ENCODE results near the gene BRD2. TPM values are rescaled to one million over a fixed set of nuclear protein-coding genes. Genes with fewer than 3 reads are reported as not detected.

Gene BRD2
- total and polyA plus RNA-seq, 9 of the 15 experiments (the other 6 are each of a cell fraction or from before 2014, with no cell fraction given) = 19.0 to 252 (median 181) TPM

- no peak overlapping the region for H3K4me2 ChIP-seq (ENCODE audit: insufficient read depth, low read length)
- ChIA-PET POLR2A (interaction anchor here (0.7 to 2.8 kb wide), 5 partner anchors 8 to 60 kb away, joined by 3 to 11 read pairs (median 4); no protein-coding TSS in a partner anchor), CTCF (ENCODE audit: low intra/inter-chr PET ratio) (no interaction called here)
- H3K4me1 ChIP-seq (replicated peaks in 1 of 2; ENCODE audit: control insufficient read depth in 2 of 2, insufficient read depth in 2 of 2, low read length in 2 of 2) = no peaks in the 10 kb centered on the region
- intact Hi-C loops (cut with micrococcal nuclease) = no loop called here
- H3K27ac ChIP-seq (ENCODE audit: extremely low read depth, low read depth, low read length) = no peak overlapping the region
- FAIRE-seq (no peak), DNase-seq (ENCODE audit: extremely low read depth in 1 of 4, low spot score in 3 of 4) (no peak), ATAC-seq (no peak)
- no peaks in the 10 kb centered on the region for H3K36me3 ChIP-seq (ENCODE audit: control insufficient read depth, insufficient read depth, low read length)
- H2AFZ ChIP-seq (ENCODE audit: low read depth, low read length) = no peak overlapping the region
- BruUV-seq (replicated peaks) = no TSS peak
- in situ Hi-C loops (cut with MboI) = no loop called here
- no peaks in the 10 kb centered on the region for H3K79me2 ChIP-seq (ENCODE audit: control insufficient read depth, insufficient read depth, low read length)
- H3K4me3 ChIP-seq = no peak overlapping the region
- no peak overlapping the region for H3K9ac ChIP-seq (ENCODE audit: insufficient read depth in 1 of 2, low read depth in 2 of 2, low read length in 2 of 2)
- peaks cover 13 to 15% of the 10 kb centered on the region in 2 experiments; a peak in 3 of 5 replicates for H3K27me3 ChIP-seq (ENCODE audit: control insufficient read depth in 2 of 2, insufficient read depth in 2 of 2, low read length in 2 of 2)
- WGBS (ENCODE audit: insufficient coverage, low coverage, missing lambda C conversion rate) = 0% methylated on average over 2 of the region's 2 CpGs
- no peaks in the 10 kb centered on the region for H3K9me1 ChIP-seq (ENCODE audit: control insufficient read depth, insufficient read depth, low read length)
- H4K20me1 ChIP-seq (replicated peaks; ENCODE audit: control insufficient read depth, insufficient read depth, low read length) = no peaks in the 10 kb centered on the region
- H3K9me3 ChIP-seq (replicated peaks; ENCODE audit: control insufficient read depth, insufficient read depth, low read depth, low read length) = no peaks in the 10 kb centered on the region
- no peak for TF ChIP-seq NRF1 (conservative IDR thresholded peaks at IDR 0.05 in 1 of 2, IDR thresholded peaks at IDR 0.05 in 1 of 2)
- TF ChIP-seq, protein P1, sequence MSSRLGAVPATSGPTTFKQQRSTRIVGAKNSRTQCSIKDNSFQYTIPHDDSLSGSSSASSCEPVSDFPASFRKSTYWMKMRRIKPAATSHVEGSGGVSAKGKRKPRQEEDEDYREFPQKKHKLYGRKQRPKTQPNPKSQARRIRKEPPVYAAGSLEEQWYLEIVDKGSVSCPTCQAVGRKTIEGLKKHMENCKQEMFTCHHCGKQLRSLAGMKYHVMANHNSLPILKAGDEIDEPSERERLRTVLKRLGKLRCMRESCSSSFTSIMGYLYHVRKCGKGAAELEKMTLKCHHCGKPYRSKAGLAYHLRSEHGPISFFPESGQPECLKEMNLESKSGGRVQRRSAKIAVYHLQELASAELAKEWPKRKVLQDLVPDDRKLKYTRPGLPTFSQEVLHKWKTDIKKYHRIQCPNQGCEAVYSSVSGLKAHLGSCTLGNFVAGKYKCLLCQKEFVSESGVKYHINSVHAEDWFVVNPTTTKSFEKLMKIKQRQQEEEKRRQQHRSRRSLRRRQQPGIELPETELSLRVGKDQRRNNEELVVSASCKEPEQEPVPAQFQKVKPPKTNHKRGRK (tag; IDR thresholded peaks at IDR 0.05) = no peak
- TF ChIP-seq NR2C2 (CRISPR knock-in tag; IDR thresholded peaks at IDR 0.05) = no peak
- no peak for TF ChIP-seq NR2C2 (tag; IDR thresholded peaks at IDR 0.05)
- no peak for TF ChIP-seq POLR3A (IDR thresholded peaks at IDR 0.05; ENCODE audit: borderline replicate concordance, extremely low read depth, insufficient read depth, insufficient read length)
- no peak for TF ChIP-seq ELF4 (CRISPR knock-in tag; IDR thresholded peaks at IDR 0.05)
- TF ChIP-seq RCOR1 (IDR thresholded peaks at IDR 0.05; ENCODE audit: borderline replicate concordance in 1 of 2, low read depth in 2 of 2, low read length in 2 of 2) = no peak
- TF ChIP-seq GABPB2 (CRISPR knock-in tag; conservative IDR thresholded peaks at IDR 0.05) = no peak
- TF ChIP-seq, protein P2, sequence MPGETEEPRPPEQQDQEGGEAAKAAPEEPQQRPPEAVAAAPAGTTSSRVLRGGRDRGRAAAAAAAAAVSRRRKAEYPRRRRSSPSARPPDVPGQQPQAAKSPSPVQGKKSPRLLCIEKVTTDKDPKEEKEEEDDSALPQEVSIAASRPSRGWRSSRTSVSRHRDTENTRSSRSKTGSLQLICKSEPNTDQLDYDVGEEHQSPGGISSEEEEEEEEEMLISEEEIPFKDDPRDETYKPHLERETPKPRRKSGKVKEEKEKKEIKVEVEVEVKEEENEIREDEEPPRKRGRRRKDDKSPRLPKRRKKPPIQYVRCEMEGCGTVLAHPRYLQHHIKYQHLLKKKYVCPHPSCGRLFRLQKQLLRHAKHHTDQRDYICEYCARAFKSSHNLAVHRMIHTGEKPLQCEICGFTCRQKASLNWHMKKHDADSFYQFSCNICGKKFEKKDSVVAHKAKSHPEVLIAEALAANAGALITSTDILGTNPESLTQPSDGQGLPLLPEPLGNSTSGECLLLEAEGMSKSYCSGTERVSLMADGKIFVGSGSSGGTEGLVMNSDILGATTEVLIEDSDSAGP (CRISPR knock-in tag; IDR thresholded peaks at IDR 0.05) = no peak
- no peak for TF ChIP-seq MCM2 (IDR thresholded peaks at IDR 0.05; ENCODE audit: low read depth)
- TF ChIP-seq ZNF184 (CRISPR knock-in tag; IDR thresholded peaks at IDR 0.05) = no peak
- no peak for TF ChIP-seq RREB1 (CRISPR knock-in tag; IDR thresholded peaks at IDR 0.05)
- no peak for TF ChIP-seq SIX5 (IDR thresholded peaks at IDR 0.05; ENCODE audit: borderline replicate concordance in 1 of 2, insufficient read depth in 1 of 2, low read depth in 1 of 2, low read length in 2 of 2)
- TF ChIP-seq NFRKB (IDR thresholded peaks at IDR 0.05; ENCODE audit: low read depth) = no peak
- no peak for TF ChIP-seq ZNF253 (CRISPR knock-in tag; conservative IDR thresholded peaks at IDR 0.05)
Observed at GRCh38 chr6:32920715-32921114, 47.7 kb upstream of the BRD2 start.

Measured in K562 (cell line).